HG03025 (cell line): ENCODE results near the gene DUS1L.

Experiments
- ATAC-seq: cut with Tn5 transposase; IDR thresholded peaks from one replicate; pipeline ENCODE4 v1.9.1; 2021; ENCODE audit warnings: mild to moderate bottlenecking, moderate library complexity; ENCODE audit not compliant: unreplicated experiment, low FRiP score

Gene DUS1L

DNA sequence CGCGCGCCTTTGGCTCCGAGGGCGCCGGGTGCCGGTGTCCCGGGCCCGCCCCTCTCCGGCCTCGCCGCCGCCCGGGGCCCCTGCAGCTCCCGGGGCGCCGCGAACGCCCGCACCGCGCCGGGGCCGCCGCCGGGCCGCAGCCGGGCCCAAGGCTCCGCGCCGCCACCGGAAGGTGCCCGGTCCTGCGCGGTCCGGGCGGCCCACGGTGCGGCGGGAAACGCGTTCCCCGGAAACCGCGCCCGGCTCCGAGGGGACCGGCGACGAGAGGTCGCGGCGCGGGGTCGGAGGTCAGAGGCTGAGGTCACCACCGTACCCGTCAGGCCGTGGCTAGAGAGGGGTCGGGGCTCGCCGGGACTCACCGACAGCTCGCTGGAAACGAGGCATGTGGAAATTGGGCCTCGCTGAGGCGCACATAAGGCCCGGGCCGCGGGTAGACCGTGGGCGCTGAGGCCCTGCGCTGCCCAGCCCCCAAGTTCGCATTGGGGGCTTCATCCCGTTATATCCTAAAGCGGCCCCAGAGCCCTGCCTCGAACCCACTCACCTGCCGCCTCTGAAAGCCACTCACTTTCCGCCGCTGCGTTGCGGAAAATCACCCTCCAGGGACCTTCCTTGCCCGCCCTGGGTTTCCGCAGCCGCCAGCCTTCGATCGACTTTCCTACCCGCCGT lies at the start of gene DUS1L:
Gene DUS1L, minus strand, starts transcription at position 167 of the 666 bp plus-strand sequence. CDS start 745 bp downstream, outside the sequence.
- peak; percentile 55 for ATAC-seq

- no peak for ATAC-seq
Measured at GRCh38 chr17:82114872-82115271, 49.3 kb upstream of the DUS1L start.

GRCh38 chr17:82114447-82114846 lies 48.8 kb upstream of the DUS1L start:
- no peak for ATAC-seq

GRCh38 chr17:82113941-82114340 lies 48.3 kb upstream of the DUS1L start:
- no peak for ATAC-seq

- ATAC-seq: no peak
Measured at GRCh38 chr17:82113422-82113821, 47.8 kb upstream of the DUS1L start.

- ATAC-seq: no peak
Measured at GRCh38 chr17:82112914-82113311, 47.3 kb upstream of the DUS1L start.

- ATAC-seq: no peak
Measured at GRCh38 chr17:82112181-82112913, 46.7 kb upstream of the DUS1L start.

- no peak for ATAC-seq
Measured at GRCh38 chr17:82110298-82110697, 44.7 kb upstream of the DUS1L start.

GRCh38 chr17:82108961-82109475 lies 43.4 kb upstream of the DUS1L start:
- ATAC-seq: no peak

DNA sequence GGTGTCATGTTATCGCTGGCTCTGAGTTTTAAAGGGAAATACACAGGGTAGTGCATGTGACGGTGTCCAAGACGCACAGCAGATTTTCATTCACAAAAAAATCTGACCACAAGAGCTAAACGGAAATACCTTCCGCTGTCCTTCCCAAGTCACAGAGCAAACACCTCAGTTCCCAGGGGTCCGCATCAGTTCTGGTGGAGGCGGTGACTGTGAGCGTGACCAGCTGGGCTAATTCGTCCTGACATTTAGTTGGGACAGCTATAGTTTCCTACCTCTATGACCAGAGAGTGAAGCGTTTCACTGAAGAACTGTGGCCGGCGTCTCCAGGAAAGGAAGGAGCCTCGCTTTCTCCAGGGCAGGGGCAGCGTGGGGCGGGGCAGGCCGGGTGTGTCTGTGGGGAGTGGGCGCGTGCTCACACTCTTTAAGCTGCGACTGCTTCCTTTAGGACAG lies 42.9 kb upstream of the DUS1L start:
- ATAC-seq: no peak

DNA sequence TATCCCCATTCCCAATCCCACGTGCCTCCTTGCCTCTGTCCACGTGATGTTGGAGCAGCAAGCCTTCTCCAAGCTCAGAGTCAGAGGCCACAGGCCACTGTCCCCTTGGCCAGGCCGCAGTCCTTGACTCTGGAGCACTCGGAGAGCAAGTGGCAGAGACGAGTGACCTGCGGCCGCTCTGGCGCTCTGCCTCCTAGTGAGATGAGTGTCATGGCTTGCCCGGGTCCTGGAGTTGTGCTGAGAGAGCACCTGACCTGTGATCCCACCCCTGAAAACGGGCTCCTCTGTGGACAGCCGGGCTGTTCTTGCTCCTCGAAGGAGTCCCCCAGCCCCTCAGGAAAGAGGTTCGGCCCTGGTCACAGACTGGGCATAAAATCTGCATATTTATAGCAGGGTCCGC lies 42.4 kb upstream of the DUS1L start:
- no peak for ATAC-seq

GRCh38 chr17:82107341-82107860 lies 41.8 kb upstream of the DUS1L start:
- ATAC-seq: no peak

DNA sequence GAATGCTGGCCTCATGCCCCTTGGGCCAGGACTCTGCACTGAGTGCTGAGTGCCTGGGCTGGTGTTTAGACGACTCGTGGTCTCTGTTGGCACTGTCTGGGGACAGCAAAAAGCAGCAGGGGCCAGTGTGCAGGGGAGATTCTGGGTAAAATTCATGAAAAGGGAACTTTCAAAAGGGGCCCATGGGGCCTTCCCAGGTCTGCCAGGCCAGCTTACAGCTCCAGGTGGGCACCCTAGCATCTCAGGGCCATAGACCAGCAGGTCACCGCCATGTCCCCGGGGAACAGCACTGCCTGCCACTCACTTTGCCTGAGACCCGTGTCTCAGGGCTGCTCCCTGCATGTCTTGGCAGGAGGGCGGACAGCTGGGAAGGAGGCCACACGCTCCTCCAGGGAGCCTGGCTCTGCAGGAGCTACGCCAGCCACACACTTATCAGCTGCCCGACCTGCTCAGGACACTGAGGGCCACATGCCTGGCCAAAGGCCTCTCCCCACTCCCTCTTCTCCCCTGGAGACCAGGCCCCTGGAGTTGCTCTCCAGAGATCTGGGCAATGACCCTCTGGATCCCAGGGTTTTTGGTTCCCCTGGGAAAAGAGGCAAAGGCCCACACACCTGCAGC lies 41.2 kb upstream of the DUS1L start:
- no peak for ATAC-seq

DNA sequence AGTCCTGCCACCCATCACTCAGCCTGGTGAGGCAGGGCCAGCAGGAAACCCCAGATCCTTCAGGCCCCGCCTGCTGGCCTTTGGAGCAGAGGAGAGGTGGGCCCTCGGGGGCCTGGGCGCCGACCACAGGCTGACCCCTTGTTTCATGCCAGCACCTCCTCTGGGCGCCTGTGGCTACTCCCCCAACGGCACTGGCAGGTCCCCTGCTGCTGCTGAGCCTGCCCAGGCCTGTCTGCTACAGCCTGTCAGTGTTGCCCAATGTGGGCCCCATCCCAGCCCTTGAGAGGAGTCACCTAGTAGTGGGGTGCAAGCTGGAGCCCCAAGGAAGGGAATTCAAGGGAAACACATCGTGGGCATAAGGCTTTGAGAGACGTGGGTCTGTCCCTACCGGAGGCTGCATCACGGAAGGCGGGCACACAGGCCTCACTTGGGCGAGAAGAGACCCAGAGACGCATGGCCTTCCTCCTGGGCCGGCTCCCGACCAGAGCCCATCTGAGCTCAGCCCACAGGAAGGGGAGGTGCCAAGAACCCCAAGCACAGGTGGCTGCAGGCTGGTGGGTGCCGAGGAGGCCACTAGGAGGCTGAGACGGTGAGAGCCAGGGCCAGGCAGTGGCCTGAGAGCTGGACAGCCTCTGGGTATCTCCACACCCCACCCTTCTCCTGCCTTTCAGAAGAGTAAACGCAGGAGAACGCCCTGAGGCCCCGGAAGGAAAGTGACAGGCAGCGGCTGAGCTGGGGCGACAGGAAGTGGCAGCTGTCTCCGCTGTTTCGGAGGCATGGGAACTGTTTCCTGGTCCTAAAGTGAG lies 40.5 kb upstream of the DUS1L start:
- ATAC-seq: no peak

GRCh38 chr17:82105417-82105881 lies 39.8 kb upstream of the DUS1L start:
- ATAC-seq: no peak

DNA sequence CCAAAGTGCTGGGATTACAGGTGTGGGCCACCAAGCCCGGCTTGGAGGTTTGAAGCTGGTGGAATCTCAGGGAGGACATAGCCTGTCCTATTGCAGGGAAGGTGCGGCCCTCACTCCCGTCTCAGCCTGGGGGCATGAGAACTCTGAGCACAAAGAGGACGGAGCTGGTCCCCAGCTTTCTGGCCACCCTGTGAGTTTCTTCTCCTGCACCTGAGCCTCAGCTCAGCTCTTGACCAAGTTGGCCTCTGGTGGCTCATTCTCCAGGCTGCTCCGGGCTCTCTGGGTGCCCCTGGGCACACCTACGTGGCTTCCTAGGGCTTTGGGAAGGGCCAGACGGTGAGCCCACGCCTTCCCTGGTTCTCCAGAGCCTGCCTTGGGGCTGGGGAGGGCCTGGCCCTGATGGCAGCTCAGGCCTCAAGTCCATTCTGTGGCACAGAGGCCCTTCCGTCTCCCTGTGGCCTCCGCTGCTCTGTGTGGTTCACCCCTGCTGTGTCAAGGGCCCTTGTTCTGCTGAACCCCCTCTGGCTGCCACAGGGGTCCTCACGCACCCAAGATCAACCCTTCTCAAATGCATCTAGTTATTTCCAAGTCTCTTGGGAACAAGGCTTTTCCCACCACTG lies 39.3 kb upstream of the DUS1L start:
- no peak for ATAC-seq

DNA sequence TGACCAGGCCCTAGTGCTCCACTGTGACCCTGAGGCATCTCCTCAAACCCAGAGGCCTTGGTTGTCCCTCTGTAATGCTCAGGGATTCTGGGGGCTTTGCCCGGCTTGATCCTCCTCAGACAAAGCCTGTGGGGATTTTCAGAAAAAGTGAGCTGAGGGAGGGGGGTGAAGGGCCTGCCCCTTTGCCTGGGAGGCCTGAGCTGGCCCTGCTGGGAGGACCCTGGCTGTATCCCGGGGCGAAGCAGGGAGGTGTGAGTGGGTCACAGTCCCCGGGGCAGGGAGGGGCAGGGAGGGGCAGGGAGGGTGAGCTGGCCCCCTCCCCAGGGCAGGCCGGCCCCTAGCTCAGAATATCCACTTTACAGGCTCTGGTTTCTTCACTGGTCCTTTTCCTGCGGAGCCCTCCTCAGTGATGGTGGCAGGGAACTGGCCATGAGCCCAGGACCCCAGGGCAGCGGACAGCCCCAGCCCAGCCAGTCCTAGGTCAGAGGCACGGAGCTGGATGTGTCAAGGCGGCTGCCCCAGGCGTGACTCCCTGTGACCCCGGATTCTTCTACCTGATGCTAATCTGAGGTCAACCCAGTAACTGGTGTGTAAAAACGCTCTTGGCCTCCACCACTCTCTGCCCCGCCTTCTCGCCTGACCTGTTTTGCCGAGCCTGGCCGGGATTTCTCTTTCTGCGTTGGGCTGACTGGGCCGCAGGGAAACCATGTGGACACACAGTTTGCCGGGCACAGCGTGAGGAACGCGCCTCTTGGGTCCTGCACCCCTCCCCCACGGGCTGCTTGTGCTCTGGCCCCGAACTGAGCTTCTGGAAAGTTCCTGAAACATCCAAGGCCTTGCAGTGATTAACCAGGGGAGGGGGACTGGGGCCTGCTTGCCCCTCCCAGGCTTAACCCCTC lies 38.2 kb upstream of the DUS1L start:
- no peak for ATAC-seq

DNA sequence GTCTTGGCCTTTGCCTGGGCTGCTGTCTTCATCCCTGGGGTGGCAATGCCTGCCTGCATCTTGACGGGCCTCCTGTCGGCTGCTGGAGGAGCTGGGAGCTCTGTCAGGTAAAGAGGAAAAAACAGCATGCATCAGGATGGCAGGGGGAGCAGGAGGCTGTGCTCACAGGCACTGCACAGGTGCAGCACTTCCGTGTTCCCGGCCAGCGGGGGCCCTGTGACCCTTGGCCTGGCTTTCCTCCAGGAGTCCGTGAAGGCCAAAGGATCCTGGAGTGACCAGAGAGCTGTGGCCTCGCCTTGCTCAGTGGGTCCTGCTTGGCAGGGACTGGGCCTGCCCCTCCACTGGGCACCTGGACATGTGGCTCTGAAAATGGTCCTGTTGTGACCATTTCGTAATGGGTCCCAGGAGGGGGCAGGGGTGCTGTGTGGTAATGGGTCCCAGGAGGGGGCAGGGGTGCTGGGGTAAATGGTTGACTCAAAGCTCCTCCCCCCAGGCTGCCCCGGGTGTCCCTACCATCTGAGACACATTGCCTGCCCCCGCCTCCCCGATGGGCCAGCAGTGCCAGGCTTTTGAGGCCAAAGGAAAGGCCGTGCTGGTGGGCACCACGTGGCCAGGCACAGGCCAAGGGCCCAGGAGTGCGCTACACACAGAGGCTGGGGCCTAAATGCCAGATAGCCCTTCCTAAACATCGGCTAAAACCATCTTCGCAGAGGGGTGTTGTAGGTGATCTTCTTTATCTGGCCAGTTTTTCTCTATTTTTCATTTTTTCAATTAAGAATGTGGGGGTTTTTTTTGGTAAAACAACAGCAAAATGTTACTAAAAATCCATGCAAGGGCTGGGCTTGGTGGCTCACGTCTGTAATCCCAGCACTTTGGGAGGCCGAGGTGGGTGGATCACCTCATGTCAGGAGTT lies 36.4 kb upstream of the DUS1L start:
- no peak for ATAC-seq
